Lung (tissue), 12 donors: ENCODE data around the gene BDP1. TPM values are rescaled to one million over a fixed set of nuclear protein-coding genes. Genes with fewer than 3 reads are reported as not detected.
"Not testable (repeated sequence)": the region's sequence is repeated elsewhere in the genome, so short reads cannot be mapped to it uniquely, and the experiment has no call there.

Source experiments
- ATAC-seq: fragments of 200-7000 bp; cut with Tn5 transposase; one replicate; pipeline ENCODE4 v1.9.1; 2020; ENCODE audit warnings: moderate number of reproducible peaks; ENCODE audit not compliant: insufficient read depth, low FRiP score
- DNase-seq, 3 donors: peaks; one replicate each; pipeline ENCODE4 v3.0.0-alpha.2; 2013 to 2017
- H3K27ac ChIP-seq, 2 donors: one replicate each; pipeline ENCODE4 v1.5.1; 2013; ENCODE audit warnings: mild to moderate bottlenecking in 2 of 2, moderate library complexity in 2 of 2, control low read depth in 1 of 2, inconsistent platforms in 1 of 2, low read depth in 1 of 2, low read length in 1 of 2
- H3K27me3 ChIP-seq, 3 donors: one replicate each; pipeline ENCODE4 v1.5.1; 2013; ENCODE audit warnings: low read length in 2 of 3; ENCODE audit not compliant: control insufficient read depth in 3 of 3, insufficient read depth in 3 of 3
- H3K36me3 ChIP-seq, 4 donors: one replicate each; pipeline ENCODE4 v1.5.1; 2013; ENCODE audit warnings: low read length in 4 of 4, mild to moderate bottlenecking in 1 of 4, moderate library complexity in 1 of 4; ENCODE audit not compliant: control insufficient read depth in 4 of 4, insufficient read depth in 4 of 4
- H3K4me1 ChIP-seq, 5 donors: one replicate each; pipeline ENCODE4 v1.5.1; 2013; ENCODE audit warnings: low read length in 5 of 5, mild to moderate bottlenecking in 2 of 5, moderate library complexity in 1 of 5; ENCODE audit not compliant: control insufficient read depth in 5 of 5, insufficient read depth in 5 of 5
- H3K4me3 ChIP-seq: one replicate; pipeline ENCODE4 v1.5.1; 2013; ENCODE audit warnings: mild to moderate bottlenecking, control low read depth, moderate library complexity
- H3K9ac ChIP-seq, 2 donors: one replicate each; pipeline ENCODE4 v1.5.1; 2013; ENCODE audit warnings: low read length in 2 of 2, control low read depth in 1 of 2; ENCODE audit not compliant: insufficient read depth in 1 of 2
- H3K9me3 ChIP-seq, 4 donors: one replicate each; pipeline ENCODE4 v1.5.1; 2013; ENCODE audit warnings: low read length in 3 of 4, mild to moderate bottlenecking in 1 of 4, moderate library complexity in 1 of 4; ENCODE audit not compliant: control insufficient read depth in 4 of 4, insufficient read depth in 3 of 4
- WGBS, 2 donors: extraction: QIAGEN DNeasy Blood & Tissue Kit; methylation state at CpG; one replicate each; pipeline ENCODE4 v1.1.7; 2013; 5-methylcytosine and 5-hydroxymethylcytosine counted together
- polyA plus RNA-seq, 2 donors: library from polyadenylated mRNA; stranded (reverse); fragments of 200-250 nt; gene quantifications; one replicate each; pipeline ENCODE4 v1.2.1, GENCODE V29; 2013
- total RNA-seq, 2 donors: library from RNA; depleted of rRNA in 1 of 2; stranded (reverse); fragments of >200 nt in 1 of 2; gene quantifications; one replicate each; pipeline ENCODE4 v1.2.1, GENCODE V29; 2014 to 2021
- TF ChIP-seq, protein P1 (sequence below): IDR thresholded peaks from 2 replicates; pipeline ENCODE4 v1.5.1; 2012; ENCODE audit warnings: mild to moderate bottlenecking; ENCODE audit errors: control extremely low read depth, extremely low read depth
- donor health status: control.
- donor health status: control.
- donor health status: Bipolar disorder and iron deficiency.
- donor health status: healthy.
- donor health status: DM: yes; HTN: yes; CAD: no.

Gene BDP1
- total and polyA plus RNA-seq, 4 donors, result 7.8 to 59.1 (median 18.1) TPM

DNA sequence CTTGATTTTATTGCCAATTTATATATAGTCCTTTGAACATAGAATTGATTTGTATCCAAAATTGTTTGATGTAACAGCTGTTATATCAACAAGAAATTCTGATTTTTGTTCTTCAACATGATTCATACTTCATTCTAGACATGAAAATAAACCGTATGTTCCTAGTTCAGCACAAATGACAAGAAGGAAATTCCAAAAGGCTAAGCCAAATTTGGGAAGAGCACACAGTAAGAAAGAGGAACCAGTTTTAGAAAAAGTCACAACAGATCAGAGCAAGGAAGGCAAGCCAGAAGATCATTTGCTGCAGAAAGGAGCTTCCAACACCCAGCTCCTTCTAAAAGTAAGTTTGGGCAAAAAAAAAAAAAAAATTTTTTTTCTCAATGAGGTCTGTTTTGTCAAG, 66.7 kb downstream of the BDP1 start:
- H3K36me3 ChIP-seq, result peaks cover 11 to 38% (median 35%) of the 10 kb centered on the region in 4 donors

DNA sequence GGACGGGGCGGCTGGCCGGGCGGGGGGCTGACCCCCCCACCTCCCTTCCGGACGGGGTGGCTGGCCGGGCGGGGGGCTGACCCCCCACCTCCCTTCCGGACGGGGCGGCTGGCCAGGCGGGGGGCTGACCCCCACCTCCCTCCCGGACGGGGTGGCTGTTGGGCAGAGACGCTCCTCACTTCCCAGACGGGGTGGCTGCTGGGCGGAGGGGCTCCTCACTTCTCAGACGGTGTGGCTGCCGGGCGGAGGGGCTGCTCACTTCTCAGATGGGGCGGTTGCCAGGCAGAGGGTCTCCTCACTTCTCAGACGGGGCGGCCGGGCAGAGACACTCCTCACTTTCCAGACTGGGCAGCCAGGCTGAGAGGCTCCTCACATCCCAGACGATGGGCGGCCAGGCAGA, 70.2 kb downstream of the BDP1 start:
- not testable (repeated sequence) for H3K27me3 ChIP-seq, H3K27ac ChIP-seq, H3K4me3 ChIP-seq, H3K4me1 ChIP-seq, DNase-seq, ATAC-seq, H3K9ac ChIP-seq, H3K9me3 ChIP-seq
- H3K36me3 ChIP-seq, result peaks cover 6 to 29% (median 21%) of the 10 kb centered on the region in 4 donors
- WGBS, 2 donors, result 92 to 96% methylated on average over 14 to 20 of the region's 26 CpGs

More for the DNA sequence above, 66.7 kb downstream of the BDP1 start:
- Histone ChIP-seq H3K4me1 (no peaks in the 10 kb centered on the region), H3K9me3 (no peaks in the 10 kb centered on the region), H3K4me3 (no peak overlapping the region), H3K27ac (no peak overlapping the region), H3K9ac (no peak overlapping the region), H3K27me3 (no peaks in the 10 kb centered on the region)
- ATAC-seq (no peak), DNase-seq (no peak)
- TF ChIP-seq, protein P1, sequence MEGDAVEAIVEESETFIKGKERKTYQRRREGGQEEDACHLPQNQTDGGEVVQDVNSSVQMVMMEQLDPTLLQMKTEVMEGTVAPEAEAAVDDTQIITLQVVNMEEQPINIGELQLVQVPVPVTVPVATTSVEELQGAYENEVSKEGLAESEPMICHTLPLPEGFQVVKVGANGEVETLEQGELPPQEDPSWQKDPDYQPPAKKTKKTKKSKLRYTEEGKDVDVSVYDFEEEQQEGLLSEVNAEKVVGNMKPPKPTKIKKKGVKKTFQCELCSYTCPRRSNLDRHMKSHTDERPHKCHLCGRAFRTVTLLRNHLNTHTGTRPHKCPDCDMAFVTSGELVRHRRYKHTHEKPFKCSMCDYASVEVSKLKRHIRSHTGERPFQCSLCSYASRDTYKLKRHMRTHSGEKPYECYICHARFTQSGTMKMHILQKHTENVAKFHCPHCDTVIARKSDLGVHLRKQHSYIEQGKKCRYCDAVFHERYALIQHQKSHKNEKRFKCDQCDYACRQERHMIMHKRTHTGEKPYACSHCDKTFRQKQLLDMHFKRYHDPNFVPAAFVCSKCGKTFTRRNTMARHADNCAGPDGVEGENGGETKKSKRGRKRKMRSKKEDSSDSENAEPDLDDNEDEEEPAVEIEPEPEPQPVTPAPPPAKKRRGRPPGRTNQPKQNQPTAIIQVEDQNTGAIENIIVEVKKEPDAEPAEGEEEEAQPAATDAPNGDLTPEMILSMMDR, result no peak
- WGBS, 2 donors, result 71 to 74% methylated on average over 1 of the region's 1 CpG

DNA sequence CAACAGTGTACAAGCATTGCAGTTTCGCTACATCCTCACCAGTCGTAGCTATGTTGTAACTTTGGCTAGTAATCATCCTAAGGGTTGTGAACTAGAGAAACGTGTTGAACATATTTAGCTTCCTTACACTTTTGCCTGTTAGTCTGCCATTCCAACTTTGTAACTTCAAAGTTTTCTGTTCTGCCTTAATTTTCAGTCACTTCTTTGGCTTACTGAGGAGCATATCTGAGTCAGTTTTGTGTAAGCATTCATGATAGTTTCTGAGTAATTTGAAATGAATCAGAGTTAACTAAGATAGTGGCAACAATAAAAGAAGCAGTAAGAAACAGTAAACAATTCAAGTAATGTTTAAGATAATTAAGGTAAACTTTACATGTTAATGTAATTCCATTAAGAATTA, 72.8 kb downstream of the BDP1 start:
- no peaks in the 10 kb centered on the region for H3K4me1 ChIP-seq
- H3K4me3 ChIP-seq, result no peak overlapping the region
- H3K9me3 ChIP-seq, result no peaks in the 10 kb centered on the region
- 63 to 80% methylated on average over 3 of the region's 3 CpGs for WGBS, 2 donors
- DNase-seq (no peak), ATAC-seq (no peak)
- no peak overlapping the region for H3K9ac ChIP-seq
- H3K27me3 ChIP-seq, result no peaks in the 10 kb centered on the region
- no peak overlapping the region for H3K27ac ChIP-seq
- H3K36me3 ChIP-seq, result peaks cover 5 to 17% (median 13%) of the 10 kb centered on the region in 4 donors
- TF ChIP-seq, protein P1, result no peak

DNA sequence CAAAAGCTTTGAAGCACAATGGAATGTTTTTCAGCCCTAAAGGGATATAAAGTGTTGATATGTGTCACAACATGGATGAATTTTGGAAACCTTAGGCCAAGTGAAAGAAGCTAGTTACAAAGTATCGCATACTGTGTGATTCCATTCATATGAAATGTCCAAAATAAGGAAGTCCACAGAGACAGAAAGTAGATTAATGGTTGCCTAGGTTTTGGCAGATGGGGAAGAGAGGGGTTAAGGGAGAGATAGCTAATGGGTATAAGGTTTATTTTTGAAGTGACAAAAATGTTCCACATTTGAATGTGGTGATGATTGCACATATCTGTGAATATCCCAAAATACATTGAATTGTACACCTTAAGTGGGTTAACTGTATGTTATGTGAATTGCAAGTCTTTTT, 74.2 kb downstream of the BDP1 start:
- 82% methylated on average over 1 of the region's 1 CpG for WGBS, 2 donors
- no peak overlapping the region for H3K9ac ChIP-seq
- TF ChIP-seq, protein P1, result no peak
- no peak overlapping the region for H3K4me3 ChIP-seq
- no peak for ATAC-seq
- H3K9me3 ChIP-seq, result no peaks in the 10 kb centered on the region
- peaks cover 0 to 5% (median 0%) of the 10 kb centered on the region in 5 donors for H3K4me1 ChIP-seq
- peaks cover 2 to 12% (median 7%) of the 10 kb centered on the region in 4 donors for H3K36me3 ChIP-seq
- H3K27me3 ChIP-seq, result no peaks in the 10 kb centered on the region
- H3K27ac ChIP-seq, result no peak overlapping the region
- no peak for DNase-seq
